Caco-2 (cell line): ENCODE measurements around the gene MOB1B. TPM values are rescaled to one million over a fixed set of nuclear protein-coding genes. Genes with fewer than 3 reads are reported as not detected.

Source experiments
- BruUV-seq: library from RNA; stranded (reverse); fragments of 400-500 nt; replicated peaks from 2 replicates; lab custom pipeline; 2021; lab: Mats Ljungman, UMichigan
- CTCF ChIA-PET: fragments of 300-600 bp; sonication (Branson Sonifier 250); formaldehyde crosslinking; loops from one replicate; lab custom pipeline; 2022; ENCODE audit warnings: antibody characterized with exemption; lab: Charles Lee
- POLR2A ChIA-PET: fragments of 300-600 bp; sonication (Branson Sonifier 250); formaldehyde crosslinking; loops from one replicate; lab custom pipeline; 2022; ENCODE audit warnings: antibody characterized with exemption; lab: Charles Lee
- DNase-seq, 2 experiments: peaks; one replicate each; pipeline versions ENCODE4 v3.0.0 to v3.0.0-alpha.2; 2020 to 2022
- H3K27me3 ChIP-seq: replicated peaks from 2 replicates; pipeline ENCODE4 v1.6.0; 2011; ENCODE audit warnings: low read length; ENCODE audit not compliant: control insufficient read depth, insufficient read depth
- H3K36me3 ChIP-seq: 2 replicates; pipeline ENCODE4 v1.5.1; 2011; ENCODE audit warnings: low read length; ENCODE audit not compliant: control insufficient read depth, insufficient read depth
- H3K4me1 ChIP-seq: fragments of 250-450 bp; sonication (Bioruptor Pico); 2 replicates; pipeline ENCODE4 v1.5.1; 2020; ENCODE audit warnings: mild to moderate bottlenecking
- H3K4me3 ChIP-seq: 2 replicates; pipeline ENCODE4 v1.5.1; 2011; ENCODE audit warnings: low read depth, mild to moderate bottlenecking, control low read depth, low read length
- H3K9me3 ChIP-seq: fragments of 250-450 bp; sonication (Bioruptor Pico); 2 replicates; pipeline ENCODE4 v1.5.1; 2020; ENCODE audit warnings: mild to moderate bottlenecking, moderate library complexity
- H3K27ac Mint-ChIP-seq: one replicate; pipeline ENCODE4 v1.8.0; 2022; ENCODE audit warnings: mixed read lengths; ENCODE audit not compliant: unreplicated experiment
- H3K27me3 Mint-ChIP-seq: one replicate; pipeline ENCODE4 v1.8.0; 2022; ENCODE audit warnings: mixed read lengths; ENCODE audit not compliant: insufficient read depth, unreplicated experiment
- H3K36me3 Mint-ChIP-seq: one replicate; pipeline ENCODE4 v1.8.0; 2022; ENCODE audit warnings: mild to moderate bottlenecking, mixed read lengths; ENCODE audit not compliant: insufficient read depth, unreplicated experiment
- H3K4me1 Mint-ChIP-seq: one replicate; pipeline ENCODE4 v1.8.0; 2022; ENCODE audit warnings: low read depth, mixed read lengths; ENCODE audit not compliant: unreplicated experiment
- H3K4me3 Mint-ChIP-seq: one replicate; pipeline ENCODE4 v1.8.0; 2022; ENCODE audit warnings: mild to moderate bottlenecking, moderate library complexity, mixed read lengths; ENCODE audit not compliant: unreplicated experiment
- H3K9me3 Mint-ChIP-seq: one replicate; pipeline ENCODE4 v1.8.0; 2022; ENCODE audit warnings: mixed read lengths; ENCODE audit not compliant: unreplicated experiment
- intact Hi-C: fragments of 100-400 bp; cut with micrococcal nuclease; formaldehyde crosslinking; loops from one replicate; pipeline ENCODE4 v1.10.0; 2022; ENCODE audit not compliant: unreplicated experiment
- total RNA-seq: library from RNA; stranded (reverse); gene quantifications from 2 replicates; pipeline ENCODE4 v1.2.3, GENCODE V29; 2022
- TF ChIP-seq, protein P1 (sequence below), 2 experiments: fragments of 200-600 bp in 1 of 2; IDR thresholded peaks; 1 replicate in 1 of 2; 2 replicates in 1 of 2; pipeline versions ENCODE4 v1.5.1 to v1.8.0; 2011 to 2022; ENCODE audit warnings: antibody characterized with exemption in 1 of 2, control low read depth in 1 of 2, inconsistent platforms in 1 of 2, low read depth in 1 of 2, low read length in 1 of 2, mild to moderate bottlenecking in 1 of 2, moderate library complexity in 1 of 2; ENCODE audit not compliant: insufficient read depth in 1 of 2, severe bottlenecking in 1 of 2, unreplicated experiment in 1 of 2

The MOB1B gene
- total RNA-seq, 1 experiment from 2014 or later = 23.6 TPM

GRCh38 chr4:71025654-71026053 lies 123.5 kb downstream of the MOB1B start:
- DNase-seq = no peak
- ChIA-PET CTCF (no interaction called here), POLR2A (no interaction called here)
- Mint-ChIP-seq H3K27me3 (no peaks in the 10 kb centered on the region), H3K4me1 (no peaks in the 10 kb centered on the region), H3K4me3 (no peak overlapping the region), H3K9me3 (no peaks in the 10 kb centered on the region), H3K27ac (no peak overlapping the region), H3K36me3 (peaks cover 13% of the 10 kb centered on the region)
- H3K9me3 ChIP-seq = no peaks in the 10 kb centered on the region
- H3K4me1 ChIP-seq = no peaks in the 10 kb centered on the region
- H3K36me3 ChIP-seq = no peaks in the 10 kb centered on the region
- BruUV-seq = no TSS peak
- TF ChIP-seq, protein P1, sequence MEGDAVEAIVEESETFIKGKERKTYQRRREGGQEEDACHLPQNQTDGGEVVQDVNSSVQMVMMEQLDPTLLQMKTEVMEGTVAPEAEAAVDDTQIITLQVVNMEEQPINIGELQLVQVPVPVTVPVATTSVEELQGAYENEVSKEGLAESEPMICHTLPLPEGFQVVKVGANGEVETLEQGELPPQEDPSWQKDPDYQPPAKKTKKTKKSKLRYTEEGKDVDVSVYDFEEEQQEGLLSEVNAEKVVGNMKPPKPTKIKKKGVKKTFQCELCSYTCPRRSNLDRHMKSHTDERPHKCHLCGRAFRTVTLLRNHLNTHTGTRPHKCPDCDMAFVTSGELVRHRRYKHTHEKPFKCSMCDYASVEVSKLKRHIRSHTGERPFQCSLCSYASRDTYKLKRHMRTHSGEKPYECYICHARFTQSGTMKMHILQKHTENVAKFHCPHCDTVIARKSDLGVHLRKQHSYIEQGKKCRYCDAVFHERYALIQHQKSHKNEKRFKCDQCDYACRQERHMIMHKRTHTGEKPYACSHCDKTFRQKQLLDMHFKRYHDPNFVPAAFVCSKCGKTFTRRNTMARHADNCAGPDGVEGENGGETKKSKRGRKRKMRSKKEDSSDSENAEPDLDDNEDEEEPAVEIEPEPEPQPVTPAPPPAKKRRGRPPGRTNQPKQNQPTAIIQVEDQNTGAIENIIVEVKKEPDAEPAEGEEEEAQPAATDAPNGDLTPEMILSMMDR (IDR thresholded peaks at IDR 0.05; ENCODE audit: insufficient read depth in 1 of 2, low read depth in 1 of 2, low read length in 1 of 2, severe bottlenecking in 1 of 2, unreplicated experiment in 1 of 2) = no peak
- intact Hi-C loops = no loop called here
- H3K4me3 ChIP-seq = no peak overlapping the region
- no peaks in the 10 kb centered on the region for H3K27me3 ChIP-seq

DNA sequence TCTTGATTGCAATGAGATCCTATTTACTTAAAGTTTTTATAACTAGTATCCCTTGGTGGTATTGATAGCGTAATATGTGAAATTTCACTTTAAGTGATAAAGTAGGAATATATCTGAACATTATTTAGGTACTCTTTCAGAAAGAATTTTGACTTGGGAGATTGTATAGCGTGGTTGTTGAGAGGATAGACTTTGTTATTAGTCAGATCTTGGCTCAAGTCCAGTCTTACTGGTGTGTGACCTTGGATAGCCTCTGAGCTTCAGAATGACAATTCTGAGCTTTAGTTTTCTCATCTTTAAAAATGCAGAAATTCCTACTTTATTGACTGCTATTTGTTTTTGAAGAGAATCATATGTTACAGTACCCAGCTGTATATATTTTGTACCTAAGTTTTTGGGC lies 123.9 kb downstream of the MOB1B start:
- no peaks in the 10 kb centered on the region for H3K27me3 ChIP-seq
- no peak overlapping the region for H3K4me3 Mint-ChIP-seq
- no peaks in the 10 kb centered on the region for H3K4me1 ChIP-seq
- intact Hi-C loops = no loop called here
- TF ChIP-seq, protein P1 (IDR thresholded peaks at IDR 0.05; ENCODE audit: insufficient read depth in 1 of 2, low read depth in 1 of 2, low read length in 1 of 2, severe bottlenecking in 1 of 2, unreplicated experiment in 1 of 2) = no peak
- POLR2A ChIA-PET = no interaction called here
- H3K9me3 ChIP-seq = no peaks in the 10 kb centered on the region
- H3K36me3 ChIP-seq = no peaks in the 10 kb centered on the region
- BruUV-seq = no TSS peak
- no peak for DNase-seq
- H3K9me3 Mint-ChIP-seq = no peaks in the 10 kb centered on the region
- no peaks in the 10 kb centered on the region for H3K4me1 Mint-ChIP-seq
- H3K27me3 Mint-ChIP-seq = no peaks in the 10 kb centered on the region
- no peak overlapping the region for H3K27ac Mint-ChIP-seq
- H3K36me3 Mint-ChIP-seq = peaks cover 17% of the 10 kb centered on the region
- H3K4me3 ChIP-seq = no peak overlapping the region
- CTCF ChIA-PET = no interaction called here

DNA sequence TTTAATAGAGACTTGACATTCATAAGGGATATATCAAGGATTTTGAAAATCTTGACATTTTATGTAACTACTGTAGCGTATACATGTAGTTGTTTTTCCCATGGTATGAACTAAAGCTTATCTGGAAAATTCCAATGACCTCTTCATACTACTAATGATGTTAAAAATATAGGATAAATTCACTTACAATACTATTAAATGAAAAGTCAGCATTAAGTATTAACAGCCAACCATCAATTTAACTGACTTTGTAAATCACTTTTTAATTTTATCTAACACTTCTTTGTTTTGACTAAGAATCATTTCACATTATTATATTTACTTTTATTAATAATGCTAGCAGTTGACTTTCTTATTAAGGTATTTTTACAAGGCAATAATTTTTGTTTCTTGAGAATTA lies 125.4 kb downstream of the MOB1B start:
- intact Hi-C loops = no loop called here
- no peak overlapping the region for H3K4me3 ChIP-seq
- H3K9me3 ChIP-seq = no peaks in the 10 kb centered on the region
- TF ChIP-seq, protein P1 (IDR thresholded peaks at IDR 0.05; ENCODE audit: insufficient read depth in 1 of 2, low read depth in 1 of 2, low read length in 1 of 2, severe bottlenecking in 1 of 2, unreplicated experiment in 1 of 2) = no peak
- H3K4me1 ChIP-seq = no peaks in the 10 kb centered on the region
- no peaks in the 10 kb centered on the region for H3K27me3 ChIP-seq
- no peaks in the 10 kb centered on the region for H3K9me3 Mint-ChIP-seq
- no peaks in the 10 kb centered on the region for H3K4me1 Mint-ChIP-seq
- CTCF ChIA-PET = no interaction called here
- peaks cover 25% of the 10 kb centered on the region for H3K36me3 Mint-ChIP-seq
- POLR2A ChIA-PET = no interaction called here
- H3K4me3 Mint-ChIP-seq = no peak overlapping the region
- no peaks in the 10 kb centered on the region for H3K36me3 ChIP-seq
- no TSS peak for BruUV-seq
- no peak for DNase-seq
- no peak overlapping the region for H3K27ac Mint-ChIP-seq
- no peaks in the 10 kb centered on the region for H3K27me3 Mint-ChIP-seq
